ENCODE data around the gene MAST4.

Gene MAST4

DNA sequence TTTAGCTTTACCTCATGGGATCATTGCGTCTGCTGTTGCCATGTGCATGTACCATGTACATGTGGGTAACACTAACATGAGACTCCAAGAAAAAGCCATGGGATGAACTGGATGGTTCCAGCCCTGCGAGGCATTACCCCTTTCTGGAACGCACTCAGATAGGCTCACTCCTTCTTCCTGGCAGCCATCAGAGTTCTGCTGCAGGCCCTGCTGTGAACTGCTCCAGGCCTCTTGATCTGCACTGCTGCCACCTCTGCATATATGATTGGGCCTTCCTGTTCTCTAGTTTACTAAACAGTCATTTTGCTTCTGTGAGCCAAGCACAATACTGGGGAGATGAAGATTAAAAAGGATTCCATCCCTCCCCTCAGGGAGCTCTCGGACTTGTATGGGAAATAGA, 379.9 kb downstream of the MAST4 start:
- DNase-seq: no peak

- no peak for DNase-seq
These were observed 383.5 kb downstream of the MAST4 start for GRCh38 chr5:66979738-66980137.

DNA sequence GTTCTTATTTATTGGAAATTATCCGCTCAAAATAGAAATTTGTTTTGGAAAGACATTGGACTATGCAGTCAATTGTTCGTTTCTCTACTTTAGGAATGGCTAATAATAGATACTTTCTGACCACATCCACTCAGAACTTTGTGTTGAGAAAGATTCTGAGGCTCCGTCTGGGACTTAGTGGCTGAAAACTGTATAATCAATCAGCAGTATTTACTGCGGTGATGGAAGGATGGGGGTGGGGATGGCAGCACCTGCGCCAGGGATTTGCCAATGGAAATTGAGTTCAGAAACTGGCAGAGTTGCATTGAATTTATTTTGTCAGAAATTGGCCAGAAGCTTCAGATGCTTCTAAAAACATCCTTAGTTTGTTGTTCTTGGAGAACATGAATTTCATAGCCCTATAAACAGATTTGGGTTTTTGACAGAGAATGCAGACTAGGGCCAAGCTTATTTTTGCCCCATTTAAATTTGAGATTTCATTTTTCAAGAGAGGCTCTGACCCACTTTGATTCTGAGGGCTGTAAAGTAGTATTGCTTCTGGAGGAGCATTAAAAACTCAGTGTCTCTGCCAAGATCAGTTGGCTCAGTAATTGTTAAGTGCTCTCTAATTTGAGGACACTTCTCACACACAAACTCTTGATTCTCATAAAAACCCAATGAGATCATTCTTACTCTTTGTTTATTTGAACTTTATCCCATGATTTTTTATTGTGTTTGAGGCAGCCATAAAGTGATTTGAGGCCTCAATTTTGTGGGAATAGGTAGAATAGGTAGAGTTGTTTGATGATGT, 385.3 kb downstream of the MAST4 start:
- DNase-seq: no peak

DNA sequence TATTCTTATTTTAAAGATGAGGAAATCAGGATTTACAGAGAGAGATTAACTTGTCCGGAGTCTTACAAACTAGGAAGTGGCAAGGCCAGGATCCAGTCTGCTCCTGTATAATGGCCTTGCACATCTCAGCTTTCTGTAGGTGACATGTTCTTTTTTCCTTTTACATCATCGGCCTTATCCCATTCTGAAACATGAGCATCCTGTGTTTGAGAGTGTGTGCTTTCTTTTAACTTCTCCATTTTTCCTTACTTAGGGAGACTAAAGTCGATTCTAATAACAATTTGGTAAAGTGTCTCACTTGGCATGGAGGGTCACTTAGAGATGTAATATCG, 385.8 kb downstream of the MAST4 start:
- no peak for DNase-seq

DNA sequence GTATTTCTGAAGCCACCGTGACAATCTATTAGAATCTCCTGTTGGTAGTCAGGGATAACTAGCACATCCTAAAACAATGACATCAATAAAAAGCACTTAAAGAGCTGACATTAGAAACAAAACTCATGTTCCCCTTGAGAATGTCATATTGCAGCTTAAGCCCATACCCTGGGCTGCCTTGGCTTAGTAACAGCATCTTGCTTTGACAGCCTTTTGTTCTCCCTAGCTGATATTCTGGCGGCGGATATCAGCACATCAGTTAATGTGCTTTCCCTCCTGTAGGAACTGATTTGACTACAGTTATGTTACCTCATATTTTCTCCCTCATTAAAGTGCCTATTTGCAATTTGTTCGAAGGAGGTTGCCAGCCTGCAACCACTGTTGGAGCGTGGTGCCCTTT, 386.3 kb downstream of the MAST4 start:
- no peak for DNase-seq

GRCh38 chr5:66985417-66985816, 389.2 kb downstream of the MAST4 start:
- no peak for DNase-seq

DNA sequence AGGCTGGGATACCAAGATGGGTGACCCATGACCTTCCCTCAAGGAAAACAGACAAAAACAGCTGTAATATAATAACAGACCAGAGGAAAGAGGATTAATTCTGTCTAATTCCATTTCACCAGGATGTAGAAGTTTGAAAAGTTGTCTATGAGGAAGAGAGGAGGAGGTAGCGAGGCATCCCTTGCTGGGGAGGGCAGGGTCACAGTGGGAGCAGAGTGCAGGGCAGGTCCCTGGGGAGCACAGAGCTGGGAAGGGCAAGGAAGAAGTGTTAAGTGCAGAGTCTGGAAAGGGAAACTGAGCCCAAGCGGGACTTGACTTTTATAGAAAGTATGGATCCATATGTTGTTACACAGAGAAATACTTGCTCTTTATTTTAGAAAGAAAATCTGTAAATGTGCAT, 389.8 kb downstream of the MAST4 start:
- no peak for DNase-seq

GRCh38 chr5:66986534-66986933, 390.3 kb downstream of the MAST4 start:
- DNase-seq: no peak

DNA sequence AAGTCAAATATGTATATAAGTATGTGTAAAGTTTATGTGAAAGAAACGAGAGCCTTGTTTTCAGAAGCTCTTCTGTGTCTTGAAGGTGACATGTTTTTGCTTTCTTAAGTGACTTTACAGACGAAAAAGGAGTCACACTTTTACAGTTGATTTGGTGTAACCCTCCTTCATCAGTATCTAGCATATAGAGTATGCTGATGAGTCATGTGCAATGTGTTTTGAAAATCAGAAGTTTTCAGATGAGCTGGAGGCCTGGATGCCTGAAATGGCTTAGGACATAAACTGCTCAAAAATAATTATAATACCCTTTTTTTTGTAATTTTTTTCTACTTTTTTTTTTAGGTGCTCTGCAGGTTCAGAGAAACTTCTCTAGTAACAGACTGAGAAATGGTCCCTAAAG, 390.9 kb downstream of the MAST4 start:
- DNase-seq: no peak

DNA sequence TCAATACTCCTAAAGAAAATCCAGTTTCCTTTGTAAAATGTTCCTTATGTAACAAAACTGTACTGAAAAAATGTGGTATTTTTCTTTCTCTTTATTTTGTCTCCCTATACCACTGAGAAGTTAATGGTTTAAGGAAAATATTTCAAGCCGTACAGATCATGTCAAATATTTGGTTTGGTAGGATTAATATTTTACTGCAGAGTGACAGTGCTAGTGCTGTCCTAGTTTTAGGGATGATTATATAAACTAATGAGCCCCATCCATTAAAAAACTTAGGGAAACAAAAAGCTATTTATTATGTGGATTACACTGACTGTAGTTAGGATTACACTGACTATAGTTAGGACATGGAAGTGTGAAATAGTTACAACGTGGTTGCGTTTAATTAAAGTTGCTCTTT, 391.3 kb downstream of the MAST4 start:
- no peak for DNase-seq

DNA sequence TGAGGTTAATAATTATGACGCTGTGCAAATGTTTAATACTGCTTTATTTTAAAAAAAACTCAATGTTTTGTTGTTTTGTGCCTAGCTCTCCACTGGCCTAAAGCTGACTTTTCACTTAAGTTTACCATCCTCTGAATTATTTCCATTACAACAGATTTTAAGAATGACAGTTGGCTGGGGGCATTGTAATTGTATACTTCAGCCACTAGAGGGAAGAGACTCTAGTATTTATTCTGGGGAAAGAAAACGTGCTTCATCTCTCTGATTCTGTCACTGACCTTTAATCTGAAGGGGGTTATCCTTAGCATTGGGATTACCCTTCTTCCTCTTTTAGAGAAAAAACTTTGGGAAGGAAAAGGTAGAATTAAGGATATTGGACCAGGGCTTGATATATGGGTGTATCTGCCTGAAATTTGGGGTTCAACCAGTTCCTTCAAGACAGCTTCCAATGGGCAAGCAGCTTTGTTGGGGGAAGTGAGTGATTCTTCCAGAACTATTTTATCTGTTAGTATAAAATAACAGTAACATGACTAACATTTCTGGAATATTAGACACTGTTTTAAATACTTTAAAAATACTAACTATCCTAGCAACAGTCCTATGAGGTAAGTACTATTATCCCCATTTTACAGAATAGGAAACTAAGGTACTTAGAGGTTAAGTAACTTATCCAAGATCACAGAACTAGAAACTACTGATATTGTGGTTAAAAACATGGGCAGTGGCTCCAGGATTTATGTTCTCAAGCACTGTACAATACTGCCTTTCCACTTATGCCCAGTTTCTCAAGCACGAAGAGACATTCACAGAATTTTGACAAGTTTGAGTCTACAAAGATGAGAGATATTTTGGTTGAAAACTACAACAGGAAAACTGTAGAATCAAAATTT, 392.0 kb downstream of the MAST4 start:
- no peak for DNase-seq

DNA sequence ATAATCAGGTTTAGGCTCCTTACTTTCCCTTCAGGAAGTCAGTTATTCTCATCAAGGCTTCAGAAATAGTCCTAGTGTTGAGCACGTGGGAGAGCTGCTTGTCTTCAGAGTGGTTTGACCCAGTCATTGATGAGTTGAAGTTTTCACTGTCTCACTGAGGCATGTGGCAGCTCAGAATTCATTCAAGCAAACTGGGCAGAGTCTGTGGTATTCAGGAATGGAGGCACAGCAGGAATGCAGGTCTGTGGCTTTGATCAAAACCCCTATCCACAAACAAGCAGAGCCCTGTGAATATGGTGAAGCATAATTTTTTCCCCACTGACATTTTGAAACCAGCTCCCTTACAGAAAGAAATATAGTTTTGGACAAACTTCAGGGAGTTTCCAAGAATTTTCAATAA, 393.1 kb downstream of the MAST4 start:
- DNase-seq: no peak

- no peak for DNase-seq
These were observed 393.6 kb downstream of the MAST4 start for GRCh38 chr5:66989781-66990180.

GRCh38 chr5:66991746-66992145, 395.6 kb downstream of the MAST4 start:
- no peak for DNase-seq

- peak; percentile 54 for DNase-seq
These were observed 396.4 kb downstream of the MAST4 start for GRCh38 chr5:66992547-66992946.

- DNase-seq: no peak
These were observed 397.3 kb downstream of the MAST4 start for GRCh38 chr5:66993448-66993847.

GRCh38 chr5:66993882-66994281, 397.7 kb downstream of the MAST4 start:
- DNase-seq: no peak

DNA sequence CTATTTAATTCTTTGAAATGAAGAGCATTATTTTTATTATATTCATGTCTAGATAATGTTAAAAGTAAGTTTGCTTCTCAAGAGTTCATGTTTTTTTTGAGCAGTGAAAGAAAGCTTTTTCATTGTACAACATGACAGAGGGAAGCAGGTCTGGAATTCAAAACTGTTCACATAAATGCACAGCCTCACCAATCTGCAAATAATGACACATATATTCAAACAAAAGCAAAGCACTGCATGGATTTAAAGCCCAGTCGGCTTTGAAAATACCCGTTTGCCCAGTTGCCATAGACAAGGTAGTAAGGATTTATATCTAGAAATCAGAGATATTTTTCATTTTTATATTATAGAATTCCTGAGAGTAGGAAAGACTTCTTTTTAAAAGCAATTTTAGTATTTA, 398.6 kb downstream of the MAST4 start:
- no peak for DNase-seq

DNA sequence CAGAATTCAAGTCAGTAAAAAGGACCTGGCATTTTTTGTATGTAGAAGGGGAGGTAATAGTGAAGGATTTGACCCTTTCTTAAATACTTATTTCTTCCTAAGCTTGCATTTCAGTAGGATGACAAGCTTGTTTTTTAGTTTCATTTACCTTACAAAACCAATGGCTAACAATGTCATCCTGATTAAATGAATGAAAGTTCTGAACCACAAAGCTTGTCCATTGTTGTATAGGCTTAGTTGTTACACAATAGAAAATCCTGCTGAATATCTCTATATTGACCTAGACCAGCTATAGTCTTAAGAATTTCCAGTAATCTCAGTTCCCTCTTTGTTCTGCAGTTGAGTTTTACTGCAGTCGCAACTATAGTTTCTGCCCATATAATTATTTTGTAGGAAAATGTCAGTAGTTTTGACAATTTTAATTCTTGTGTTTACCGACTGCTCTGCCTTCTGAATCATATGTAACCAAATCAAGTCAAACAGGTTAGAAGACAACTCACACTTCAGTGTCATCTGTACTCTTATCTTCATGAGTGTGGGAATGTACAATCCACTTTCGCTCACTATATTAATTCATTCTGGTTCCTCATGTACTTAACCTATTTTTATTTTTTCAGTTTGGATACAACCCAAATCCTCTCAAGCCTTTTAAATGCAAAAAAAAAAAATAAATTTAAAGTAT, 404.7 kb downstream of the MAST4 start:
- DNase-seq: no peak

DNA sequence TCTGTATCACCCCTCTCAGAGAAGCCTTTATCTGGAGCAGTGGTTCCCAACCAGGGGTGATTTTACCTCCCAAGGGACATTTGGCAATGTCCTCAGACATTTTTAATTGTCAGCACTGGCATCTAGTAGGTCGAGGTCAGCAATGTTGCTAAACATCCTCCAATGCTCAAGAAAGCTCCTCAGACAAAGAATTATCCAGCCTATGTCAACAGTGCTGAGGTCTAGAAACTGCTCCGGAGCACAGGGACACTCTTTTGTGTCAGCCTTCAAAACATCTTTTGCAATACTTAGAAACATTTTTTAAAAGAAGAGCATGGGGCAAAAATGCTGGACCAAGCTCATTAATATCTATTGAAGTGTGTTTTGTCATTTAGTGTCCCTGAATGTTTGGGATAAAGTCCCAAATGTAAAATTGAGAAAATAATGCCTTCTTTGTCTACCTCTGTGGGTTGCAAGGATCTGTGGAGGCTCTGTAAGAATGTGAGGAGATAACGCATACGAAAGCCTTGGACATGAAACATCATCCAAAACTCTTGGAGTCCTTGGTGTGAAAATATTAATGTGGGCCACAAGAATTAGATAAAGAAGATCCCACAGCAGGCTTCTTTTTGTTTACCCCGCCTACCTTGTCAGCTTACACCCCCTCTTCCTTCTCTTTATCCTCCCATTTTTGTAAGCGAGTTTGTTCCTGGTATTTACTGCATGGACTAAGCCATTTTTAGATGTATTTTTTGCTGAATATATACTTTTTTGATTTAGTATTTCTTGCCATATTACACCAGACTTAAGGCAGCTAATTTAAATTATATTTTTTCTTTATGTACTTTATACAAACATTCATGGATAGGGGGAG, 406.9 kb downstream of the MAST4 start:
- no peak for DNase-seq

GRCh38 chr5:67003685-67003934, 407.4 kb downstream of the MAST4 start:
- DNase-seq: no peak

DNA sequence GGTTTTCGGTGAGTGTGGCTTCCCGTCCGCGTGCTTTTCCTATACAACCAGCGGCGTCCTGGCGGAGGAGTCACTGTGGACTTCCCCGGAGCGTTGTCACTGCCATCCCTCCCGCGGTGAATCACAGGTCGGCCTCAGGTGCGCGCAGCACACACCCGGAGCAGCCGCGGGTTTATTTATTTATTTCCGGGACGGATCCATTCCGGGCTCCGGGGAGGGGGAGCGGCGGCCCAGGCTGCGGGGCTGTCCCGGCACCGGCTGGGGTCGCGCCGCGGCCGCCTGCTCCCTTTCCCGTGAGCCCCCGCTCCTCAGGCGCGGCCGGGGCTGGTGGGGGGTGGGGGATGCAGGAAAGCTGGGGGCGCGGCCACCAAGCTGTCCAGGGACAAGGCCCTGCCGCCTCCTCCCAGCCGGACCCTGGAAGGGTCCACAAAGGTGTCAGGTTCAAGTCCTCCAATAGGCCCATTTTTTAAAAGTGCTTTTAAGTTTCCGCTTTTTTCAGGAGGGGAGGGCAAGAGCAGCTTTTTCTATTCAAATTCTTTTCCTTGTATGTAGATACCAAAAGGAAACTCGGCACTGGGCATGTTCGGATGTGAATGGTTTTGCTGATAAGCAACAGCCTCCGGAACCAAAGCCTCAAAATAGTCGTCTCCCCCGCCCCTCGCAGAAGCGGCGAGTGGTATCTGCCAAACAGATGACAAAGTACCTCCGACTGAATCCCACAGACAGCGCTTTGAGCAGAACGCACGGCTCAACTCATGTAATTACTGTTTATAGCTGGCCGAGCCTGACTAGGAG, 407.9 kb downstream of the MAST4 start:
- DNase-seq: no peak

Data from SIG-M5 (cell line).